Smooth muscle cell (in vitro differentiated cells): ENCODE data around the gene TOR1AIP1. TPM values are rescaled to one million over a fixed set of nuclear protein-coding genes. Genes with fewer than 3 reads are reported as not detected.

ENCODE experiments used
- DNase-seq: peaks from one replicate; lab custom pipeline; 2025; ENCODE audit not compliant: unreplicated experiment; lab: John Stamatoyannopoulos, UW
- H2AFZ ChIP-seq: fragments of 200-600 bp; sonication (generic); 2 replicates; pipeline ENCODE4 v1.6.0; 2016; ENCODE audit warnings: antibody characterized with exemption, low read depth, mild to moderate bottlenecking
- H3F3A ChIP-seq: fragments of 200-600 bp; sonication (generic); 2 replicates; pipeline ENCODE4 v1.6.0; 2017; ENCODE audit warnings: antibody characterized with exemption, low read depth
- H3K27ac ChIP-seq: fragments of 200-600 bp; sonication (generic); 2 replicates; pipeline ENCODE4 v1.5.1; 2016; ENCODE audit warnings: low read depth, mild to moderate bottlenecking
- H3K27me3 ChIP-seq: fragments of 200-600 bp; sonication (generic); 2 replicates; pipeline ENCODE4 v1.6.1; 2016; ENCODE audit warnings: low read depth, mild to moderate bottlenecking
- H3K36me3 ChIP-seq: fragments of 200-600 bp; sonication (generic); 2 replicates; pipeline ENCODE4 v1.5.1; 2016; ENCODE audit warnings: low read depth
- H3K4me1 ChIP-seq: fragments of 200-600 bp; sonication (generic); 2 replicates; pipeline ENCODE4 v1.5.1; 2016; ENCODE audit warnings: low read depth
- H3K4me2 ChIP-seq: fragments of 200-600 bp; sonication (generic); 2 replicates; pipeline ENCODE4 v1.6.0; 2016; ENCODE audit warnings: mild to moderate bottlenecking
- H3K4me3 ChIP-seq: fragments of 200-600 bp; sonication (generic); 2 replicates; pipeline ENCODE4 v1.5.1; 2016; ENCODE audit warnings: mild to moderate bottlenecking
- H3K79me2 ChIP-seq: fragments of 200-600 bp; sonication (generic); 2 replicates; pipeline ENCODE4 v1.6.0; 2016; ENCODE audit warnings: low read depth, mild to moderate bottlenecking
- H3K9ac ChIP-seq: fragments of 200-600 bp; sonication (generic); 2 replicates; pipeline ENCODE4 v1.6.0; 2016; ENCODE audit warnings: low read depth
- H3K9me3 ChIP-seq: fragments of 200-600 bp; sonication (generic); replicated peaks from 2 replicates; pipeline ENCODE4 v1.5.1; 2016; ENCODE audit warnings: low read depth
- H4K20me1 ChIP-seq: fragments of 200-600 bp; sonication (generic); 2 replicates; pipeline ENCODE4 v1.6.0; 2016; ENCODE audit warnings: low read depth
- WGBS: methylation state at CpG from one replicate; pipeline ENCODE4 v1.1.7; 2016; ENCODE audit warnings: low lambda C conversion rate; 5-methylcytosine and 5-hydroxymethylcytosine counted together
- polyA plus RNA-seq: library from polyadenylated mRNA; unstranded; fragments of >200 nt; fragmentation: Nextera tagmentation; extraction: Ambion mirVana; gene quantifications from 2 replicates; pipeline ENCODE4 v1.2.1, GENCODE V29; 2016
- total RNA-seq: library from RNA; depleted of rRNA; stranded (reverse); fragments of >200 nt; gene quantifications from 2 replicates; pipeline ENCODE4 v1.2.3, GENCODE V29; 2014
- TF ChIP-seq, protein P1 (sequence below): fragments of 200-600 bp; sonication (generic); IDR thresholded peaks from 2 replicates; pipeline ENCODE4 v1.5.1; 2017; ENCODE audit warnings: borderline replicate concordance, mild to moderate bottlenecking, antibody characterized with exemption; ENCODE audit not compliant: insufficient read depth, poor library complexity, severe bottlenecking

Gene TOR1AIP1
- total and polyA plus RNA-seq, 2 experiments from 2014 or later: 25.8 to 36.5 TPM

DNA sequence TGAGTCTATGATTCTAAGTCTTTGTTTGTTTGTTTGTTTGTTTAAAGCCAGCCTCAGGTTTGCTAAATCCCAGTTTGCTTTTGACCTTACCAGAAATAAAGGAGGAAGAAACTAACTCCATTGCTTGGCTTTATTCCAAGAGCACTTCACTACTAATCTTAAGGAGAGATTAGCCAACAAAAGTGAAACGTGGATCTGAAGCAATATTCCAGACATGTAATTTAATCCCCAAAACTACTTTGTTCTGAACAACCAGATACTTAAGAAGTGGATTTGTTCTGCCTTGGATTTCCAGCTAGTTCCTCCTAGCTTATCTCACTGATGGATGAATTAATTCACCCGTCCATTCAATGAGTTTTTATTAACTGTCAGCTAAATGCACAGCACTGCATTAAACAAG is 56.7 kb downstream of the TOR1AIP1 start:
- Histone ChIP-seq H3K79me2 (no peaks in the 10 kb centered on the region), H3K4me2 (no peak overlapping the region), H3K4me1 (no peaks in the 10 kb centered on the region), H3F3A (no peaks in the 10 kb centered on the region), H3K9ac (no peak overlapping the region), H3K4me3 (no peak overlapping the region), H3K9me3 (no peaks in the 10 kb centered on the region), H4K20me1 (no peaks in the 10 kb centered on the region), H3K27me3 (no peaks in the 10 kb centered on the region), H2AFZ (no peak overlapping the region), H3K36me3 (no peaks in the 10 kb centered on the region), H3K27ac (no peak overlapping the region)
- DNase-seq: no peak
- 22% methylated on average over 2 of the region's 2 CpGs for WGBS
- TF ChIP-seq, protein P1, sequence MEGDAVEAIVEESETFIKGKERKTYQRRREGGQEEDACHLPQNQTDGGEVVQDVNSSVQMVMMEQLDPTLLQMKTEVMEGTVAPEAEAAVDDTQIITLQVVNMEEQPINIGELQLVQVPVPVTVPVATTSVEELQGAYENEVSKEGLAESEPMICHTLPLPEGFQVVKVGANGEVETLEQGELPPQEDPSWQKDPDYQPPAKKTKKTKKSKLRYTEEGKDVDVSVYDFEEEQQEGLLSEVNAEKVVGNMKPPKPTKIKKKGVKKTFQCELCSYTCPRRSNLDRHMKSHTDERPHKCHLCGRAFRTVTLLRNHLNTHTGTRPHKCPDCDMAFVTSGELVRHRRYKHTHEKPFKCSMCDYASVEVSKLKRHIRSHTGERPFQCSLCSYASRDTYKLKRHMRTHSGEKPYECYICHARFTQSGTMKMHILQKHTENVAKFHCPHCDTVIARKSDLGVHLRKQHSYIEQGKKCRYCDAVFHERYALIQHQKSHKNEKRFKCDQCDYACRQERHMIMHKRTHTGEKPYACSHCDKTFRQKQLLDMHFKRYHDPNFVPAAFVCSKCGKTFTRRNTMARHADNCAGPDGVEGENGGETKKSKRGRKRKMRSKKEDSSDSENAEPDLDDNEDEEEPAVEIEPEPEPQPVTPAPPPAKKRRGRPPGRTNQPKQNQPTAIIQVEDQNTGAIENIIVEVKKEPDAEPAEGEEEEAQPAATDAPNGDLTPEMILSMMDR: no peak

- Histone ChIP-seq H3K27ac (no peak overlapping the region), H2AFZ (no peak overlapping the region), H3K27me3 (no peaks in the 10 kb centered on the region), H3K9ac (no peak overlapping the region), H3K36me3 (no peaks in the 10 kb centered on the region), H3K79me2 (no peaks in the 10 kb centered on the region), H3F3A (no peaks in the 10 kb centered on the region), H4K20me1 (no peaks in the 10 kb centered on the region), H3K4me1 (no peaks in the 10 kb centered on the region), H3K4me2 (no peak overlapping the region), H3K4me3 (no peak overlapping the region), H3K9me3 (no peaks in the 10 kb centered on the region)
- DNase-seq: no peak
- whole genome bisulfite sequencing: 96% methylated on average over 1 of the region's 1 CpG
- TF ChIP-seq, protein P1: no peak
These were observed 57.9 kb downstream of the TOR1AIP1 start for GRCh38 chr1:179939941-179940340.

DNA sequence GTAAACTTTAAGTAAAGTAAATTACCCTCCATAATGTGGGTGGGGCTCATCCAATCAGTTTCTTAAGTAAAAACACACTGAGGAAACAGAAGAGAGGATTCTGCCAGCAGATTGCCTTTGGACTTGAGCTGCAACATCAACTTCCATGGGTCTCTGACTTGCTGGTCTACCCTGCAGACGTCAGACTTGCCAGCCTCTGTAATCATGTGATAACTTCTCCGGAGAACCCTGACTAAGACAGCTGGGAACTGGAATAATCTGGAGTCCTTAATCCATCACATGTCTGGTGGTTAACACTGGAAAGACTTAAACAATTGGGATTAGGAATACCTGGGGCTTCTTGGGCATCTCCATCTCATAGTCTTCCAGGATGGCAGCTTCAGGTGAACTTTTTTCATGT is 59.4 kb downstream of the TOR1AIP1 start:
- Histone ChIP-seq H3K27me3 (no peaks in the 10 kb centered on the region), H3K4me1 (no peaks in the 10 kb centered on the region), H3K36me3 (no peaks in the 10 kb centered on the region), H3K4me3 (no peak overlapping the region), H2AFZ (no peak overlapping the region), H3K27ac (no peak overlapping the region), H3K9me3 (no peaks in the 10 kb centered on the region), H3K4me2 (no peak overlapping the region), H3K9ac (no peak overlapping the region), H3F3A (no peaks in the 10 kb centered on the region), H4K20me1 (no peaks in the 10 kb centered on the region), H3K79me2 (no peaks in the 10 kb centered on the region)
- WGBS: 47% methylated on average over 2 of the region's 2 CpGs
- TF ChIP-seq, protein P1: no peak
- no peak for DNase-seq

- Histone ChIP-seq H3K9me3 (no peaks in the 10 kb centered on the region), H3K27me3 (no peaks in the 10 kb centered on the region), H2AFZ (no peak overlapping the region), H3K4me3 (no peak overlapping the region), H3K36me3 (no peaks in the 10 kb centered on the region), H3K27ac (no peak overlapping the region), H3K4me2 (no peak overlapping the region), H3K9ac (no peak overlapping the region), H3K4me1 (peaks cover 1% of the 10 kb centered on the region), H3K79me2 (peaks cover 10% of the 10 kb centered on the region), H3F3A (peaks cover 8% of the 10 kb centered on the region), H4K20me1 (peaks cover 5% of the 10 kb centered on the region)
- WGBS: 96% methylated on average over 7 of the region's 7 CpGs
- TF ChIP-seq, protein P1: no peak
- no peak for DNase-seq
These were observed 68.6 kb downstream of the TOR1AIP1 start for GRCh38 chr1:179950651-179951050.
